IPS DF 6.9 (cell line): ENCODE measurements around the gene ASCL5.

Experiments
- DNase-seq: peaks from one replicate; pipeline ENCODE4 v3.0.0-alpha.2; 2013; ENCODE audit warnings: low read depth, low spot score
- H3K27ac ChIP-seq: one replicate; pipeline ENCODE4 v1.5.1; 2013; ENCODE audit warnings: low read length, control low read depth
- H3K27me3 ChIP-seq: 2 replicates; pipeline ENCODE4 v1.6.1; 2013; ENCODE audit warnings: mild to moderate bottlenecking, low read length; ENCODE audit not compliant: control insufficient read depth, insufficient read depth
- H3K36me3 ChIP-seq: 2 replicates; pipeline ENCODE4 v1.6.1; 2013; ENCODE audit warnings: low read length; ENCODE audit not compliant: control insufficient read depth, insufficient read depth
- H3K4me1 ChIP-seq: 2 replicates; pipeline ENCODE4 v1.6.1; 2013; ENCODE audit warnings: low read length; ENCODE audit not compliant: control insufficient read depth, insufficient read depth
- H3K4me3 ChIP-seq: 2 replicates; pipeline ENCODE4 v1.5.1; 2013; ENCODE audit warnings: mild to moderate bottlenecking, low read length
- H3K9me3 ChIP-seq: 2 replicates; pipeline ENCODE4 v1.6.1; 2013; ENCODE audit warnings: low read length, inconsistent platforms; ENCODE audit not compliant: control insufficient read depth, insufficient read depth
- WGBS: extraction: QIAGEN DNeasy Blood & Tissue Kit; methylation state at CpG from one replicate; pipeline ENCODE4 v1.1.7; 2013; ENCODE audit warnings: mixed read lengths, missing lambda C conversion rate; ENCODE audit not compliant: insufficient read length, insufficient coverage; 5-methylcytosine and 5-hydroxymethylcytosine counted together

The ASCL5 gene

DNA sequence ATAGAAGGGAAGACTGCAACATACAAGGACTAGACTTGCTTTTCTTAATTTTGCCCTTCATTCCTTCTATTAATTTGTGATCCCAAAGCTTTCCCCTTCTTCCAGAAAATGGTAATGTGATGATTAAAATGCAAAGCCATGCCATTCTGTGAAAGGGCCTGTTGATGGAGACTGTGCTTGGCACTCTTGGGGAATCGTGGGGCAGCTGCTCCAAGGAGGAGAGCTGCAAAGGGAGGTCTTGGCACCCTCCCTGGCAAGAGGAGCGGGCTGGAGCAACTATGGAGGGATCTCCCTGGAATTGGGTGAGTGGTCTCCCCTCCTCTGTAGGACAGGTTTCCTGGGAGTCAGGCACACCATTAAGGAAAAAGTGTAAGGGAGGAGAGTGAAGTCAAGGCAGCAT is 31.4 kb downstream of the ASCL5 start:
- H3K27me3 ChIP-seq, result no peaks in the 10 kb centered on the region
- no CpG with 5 or more reads among the region's 2 CpGs for WGBS
- H3K9me3 ChIP-seq, result no peaks in the 10 kb centered on the region

GRCh38 chr1:201094832-201095231 is 32.2 kb downstream of the ASCL5 start:
- Histone ChIP-seq H3K36me3 (no peaks in the 10 kb centered on the region), H3K4me1 (peaks cover 3% of the 10 kb centered on the region; the same call in 1 of the 2 replicates), H3K27ac (no peak overlapping the region), H3K9me3 (no peaks in the 10 kb centered on the region), H3K4me3 (no peak overlapping the region), H3K27me3 (no peaks in the 10 kb centered on the region)
- no CpG with 5 or more reads among the region's 4 CpGs for WGBS
- DNase-seq, result no peak

More for the DNA sequence above, 31.4 kb downstream of the ASCL5 start:
- H3K36me3 ChIP-seq, result no peaks in the 10 kb centered on the region
- H3K4me1 ChIP-seq, result peaks cover 3% of the 10 kb centered on the region; the same call in 1 of the 2 replicates
- H3K27ac ChIP-seq, result no peak overlapping the region
- no peak overlapping the region for H3K4me3 ChIP-seq
- no peak for DNase-seq

GRCh38 chr1:201093962-201094361 is 33.0 kb downstream of the ASCL5 start:
- no peak overlapping the region for H3K4me3 ChIP-seq
- no peaks in the 10 kb centered on the region for H3K9me3 ChIP-seq
- DNase-seq, result no peak
- H3K36me3 ChIP-seq, result no peaks in the 10 kb centered on the region
- WGBS, result no CpG with 5 or more reads among the region's 7 CpGs
- no peaks in the 10 kb centered on the region for H3K27me3 ChIP-seq
- no peak overlapping the region for H3K27ac ChIP-seq
- peaks cover 2% of the 10 kb centered on the region; the same call in 1 of the 2 replicates for H3K4me1 ChIP-seq

DNA sequence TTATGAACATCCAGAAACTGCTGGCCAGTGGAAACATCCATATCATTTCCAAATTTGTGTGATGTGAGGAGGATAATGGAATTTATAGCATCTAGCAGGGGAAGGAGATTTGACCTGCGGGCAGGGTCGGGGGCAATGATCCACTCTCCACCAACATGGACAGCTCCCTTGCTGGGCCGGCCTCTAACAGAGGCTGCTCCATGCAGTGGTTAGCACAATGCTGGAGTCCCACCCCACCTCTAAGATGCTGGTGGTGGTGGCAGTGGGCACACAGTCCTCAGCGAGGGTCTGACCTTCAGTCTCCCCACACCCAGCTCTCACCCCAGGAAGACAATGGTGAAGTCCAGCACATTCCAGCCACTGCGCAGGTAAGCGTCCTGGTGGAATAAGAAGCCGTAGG is 33.4 kb downstream of the ASCL5 start:
- peaks cover 2% of the 10 kb centered on the region; the same call in 1 of the 2 replicates for H3K4me1 ChIP-seq
- DNase-seq, result no peak
- no peaks in the 10 kb centered on the region for H3K9me3 ChIP-seq
- H3K4me3 ChIP-seq, result no peak overlapping the region
- no peaks in the 10 kb centered on the region for H3K36me3 ChIP-seq
- no peaks in the 10 kb centered on the region for H3K27me3 ChIP-seq
- no peak overlapping the region for H3K27ac ChIP-seq
- WGBS, result no CpG with 5 or more reads among the region's 7 CpGs

DNA sequence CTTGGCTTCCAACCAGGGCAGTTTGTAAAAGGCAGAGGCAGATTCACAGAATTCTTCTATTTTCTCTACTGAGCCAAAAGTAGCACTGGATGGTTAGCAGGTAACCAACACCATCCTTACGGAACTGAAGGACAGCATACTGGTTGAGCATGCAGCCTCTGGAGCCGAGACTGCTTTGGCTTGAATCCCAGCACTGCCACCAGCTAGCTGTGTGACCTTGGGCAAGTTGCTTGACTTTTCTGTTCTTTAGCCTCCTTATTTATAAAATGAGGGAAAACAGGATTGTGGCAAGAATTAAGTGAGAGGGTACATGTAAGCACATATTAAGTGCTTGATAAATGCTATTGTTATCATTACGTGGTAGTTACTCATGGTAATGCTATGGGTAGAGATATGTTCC is 34.2 kb downstream of the ASCL5 start:
- Histone ChIP-seq H3K36me3 (no peaks in the 10 kb centered on the region), H3K27me3 (no peaks in the 10 kb centered on the region), H3K27ac (no peak overlapping the region), H3K4me3 (no peak overlapping the region), H3K9me3 (no peaks in the 10 kb centered on the region), H3K4me1 (peaks cover 2% of the 10 kb centered on the region; the same call in 1 of the 2 replicates)
- no peak for DNase-seq
- no CpG with 5 or more reads among the region's 3 CpGs for WGBS

GRCh38 chr1:201091256-201091655 is 35.7 kb downstream of the ASCL5 start:
- DNase-seq, result no peak
- H3K27ac ChIP-seq, result no peak overlapping the region
- H3K36me3 ChIP-seq, result no peaks in the 10 kb centered on the region
- no CpG with 5 or more reads among the region's 4 CpGs for WGBS
- no peaks in the 10 kb centered on the region for H3K9me3 ChIP-seq
- no peaks in the 10 kb centered on the region for H3K4me1 ChIP-seq
- H3K4me3 ChIP-seq, result no peak overlapping the region; the same call in 1 of the 2 replicates
- no peaks in the 10 kb centered on the region for H3K27me3 ChIP-seq

DNA sequence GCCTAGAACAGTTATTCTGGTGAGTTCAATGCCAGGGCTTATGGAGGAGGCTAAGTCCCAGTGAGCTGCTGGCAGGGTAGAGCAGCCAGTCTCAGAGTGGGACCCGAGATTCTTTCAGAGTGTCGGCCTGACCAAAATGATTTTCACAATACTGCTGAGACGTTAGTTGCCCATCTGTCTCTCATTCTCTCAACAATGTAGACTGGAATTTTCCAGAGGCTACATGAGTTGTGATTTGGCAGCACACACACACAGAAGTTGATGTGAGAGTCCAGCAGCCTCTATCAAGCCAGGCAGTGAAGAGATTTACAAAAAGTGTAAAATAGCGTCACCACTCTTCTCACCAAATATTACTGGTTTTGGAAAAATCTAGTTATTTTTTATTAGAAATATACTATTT is 36.4 kb downstream of the ASCL5 start:
- Histone ChIP-seq H3K27me3 (no peaks in the 10 kb centered on the region), H3K36me3 (no peaks in the 10 kb centered on the region), H3K9me3 (no peaks in the 10 kb centered on the region), H3K27ac (no peak overlapping the region), H3K4me1 (no peaks in the 10 kb centered on the region), H3K4me3 (no peak overlapping the region)
- no peak for DNase-seq
- WGBS, result no CpG with 5 or more reads among the region's 4 CpGs

- Histone ChIP-seq H3K4me3 (no peak overlapping the region), H3K27me3 (no peaks in the 10 kb centered on the region), H3K27ac (no peak overlapping the region), H3K9me3 (no peaks in the 10 kb centered on the region), H3K36me3 (no peaks in the 10 kb centered on the region), H3K4me1 (no peaks in the 10 kb centered on the region)
- WGBS, result no CpG with 5 or more reads among the region's 5 CpGs
- DNase-seq, result no peak
Measured at GRCh38 chr1:201089596-201089995, 37.4 kb downstream of the ASCL5 start.

GRCh38 chr1:201088901-201089525 is 38.0 kb downstream of the ASCL5 start:
- Histone ChIP-seq H3K4me3 (no peak overlapping the region), H3K9me3 (no peaks in the 10 kb centered on the region), H3K4me1 (no peaks in the 10 kb centered on the region), H3K27me3 (no peaks in the 10 kb centered on the region), H3K36me3 (no peaks in the 10 kb centered on the region), H3K27ac (no peak overlapping the region)
- no peak for DNase-seq
- WGBS, result no CpG with 5 or more reads among the region's 19 CpGs

DNA sequence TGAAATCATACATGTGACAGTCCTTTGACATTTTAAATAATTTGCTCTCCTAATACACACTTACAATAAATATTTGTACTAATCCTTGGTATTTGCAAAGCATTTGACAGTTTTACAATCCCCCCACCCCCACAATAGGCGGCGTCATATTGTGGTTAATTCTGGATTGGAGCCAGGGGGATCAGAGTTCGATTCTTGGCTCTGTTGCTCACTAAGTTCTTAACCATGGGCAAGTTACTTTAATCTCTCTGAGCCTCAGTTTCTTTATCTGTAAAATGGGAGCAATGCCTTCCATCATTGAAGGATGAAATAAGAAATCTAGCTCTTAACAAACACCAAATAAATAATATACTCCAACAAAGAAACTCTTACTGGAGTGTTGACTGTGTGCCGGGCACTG is 38.6 kb downstream of the ASCL5 start:
- DNase-seq, result no peak
- no peaks in the 10 kb centered on the region for H3K9me3 ChIP-seq
- no CpG with 5 or more reads among the region's 4 CpGs for WGBS
- no peak overlapping the region for H3K27ac ChIP-seq
- H3K27me3 ChIP-seq, result no peaks in the 10 kb centered on the region
- H3K4me1 ChIP-seq, result no peaks in the 10 kb centered on the region
- no peak overlapping the region for H3K4me3 ChIP-seq
- no peaks in the 10 kb centered on the region for H3K36me3 ChIP-seq
